ENCODE results near the gene PHLPP1.

The PHLPP1 gene

GRCh38 chr18:62982600-62983251, 267.4 kb downstream of the PHLPP1 start:
- peak; percentile 35 for DNase-seq (ENCODE audit: low spot score)

GRCh38 chr18:62984656-62985315, 269.4 kb downstream of the PHLPP1 start:
- no peak for DNase-seq (ENCODE audit: low spot score)

GRCh38 chr18:62986490-62986889, 271.1 kb downstream of the PHLPP1 start:
- DNase-seq (ENCODE audit: low spot score), result no peak

GRCh38 chr18:62987055-62987830, 271.9 kb downstream of the PHLPP1 start:
- no peak for DNase-seq (ENCODE audit: low spot score)

DNA sequence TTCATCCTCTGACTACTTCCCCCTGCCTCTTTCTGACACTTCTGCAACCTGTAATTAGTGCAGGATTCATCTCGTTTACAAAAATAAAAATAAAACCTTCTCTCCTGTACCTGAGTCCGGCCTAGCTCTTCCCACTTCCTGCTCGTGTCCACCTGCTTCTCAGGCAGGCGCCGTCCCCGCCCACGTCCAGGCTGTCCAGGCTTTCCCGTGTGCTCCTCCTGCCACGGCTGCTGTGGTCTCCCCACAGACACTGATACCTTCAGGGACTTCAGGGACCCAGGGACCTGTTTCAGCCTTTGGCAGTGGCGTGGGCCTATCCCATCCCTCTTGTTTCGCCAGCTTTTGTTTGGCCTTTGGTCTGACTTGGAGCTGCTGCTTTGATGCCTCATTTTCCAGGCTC, 272.5 kb downstream of the PHLPP1 start:
- no peak for DNase-seq (ENCODE audit: low spot score)

- DNase-seq (ENCODE audit: low spot score), result no peak
Measured at GRCh38 chr18:62988471-62988870, 273.1 kb downstream of the PHLPP1 start.

DNA sequence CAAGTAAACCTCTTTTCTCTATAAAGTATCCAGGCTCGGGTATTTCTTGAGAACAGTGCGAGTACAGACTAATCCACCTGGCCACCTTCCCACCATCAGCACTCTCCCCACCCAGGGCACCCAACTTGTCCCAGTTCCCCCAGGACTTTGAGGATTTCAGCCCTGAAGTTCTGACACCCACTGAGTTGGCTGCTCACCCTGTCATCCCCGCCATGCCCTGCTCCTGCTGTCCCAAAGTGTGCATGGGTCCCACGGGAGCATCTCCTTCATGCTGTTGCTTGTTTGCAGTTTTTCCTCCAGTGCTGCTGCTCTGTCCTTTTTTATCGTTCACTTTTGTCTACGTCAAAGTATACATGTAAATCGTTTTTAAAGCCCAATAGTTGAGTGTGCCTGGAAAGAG, 273.9 kb downstream of the PHLPP1 start:
- DNase-seq (ENCODE audit: low spot score), result no peak

DNA sequence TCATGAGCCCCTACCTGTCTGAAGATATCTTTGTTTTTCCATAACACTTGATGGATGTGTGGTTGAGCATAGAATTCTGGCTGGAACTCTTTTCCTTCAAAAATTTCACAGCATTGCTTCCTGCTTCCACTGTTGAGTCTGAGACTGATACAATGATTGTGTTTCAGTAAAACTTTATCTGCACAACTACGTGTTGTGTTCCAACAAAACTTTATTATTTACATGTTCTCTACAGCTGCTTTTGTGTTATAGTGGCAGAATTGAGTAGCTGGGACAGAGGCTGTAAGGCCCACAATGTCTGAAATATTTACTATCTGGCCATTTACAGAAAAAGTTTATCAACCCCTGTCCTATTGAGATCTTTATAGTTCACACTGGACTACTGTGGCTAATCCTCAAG, 275.3 kb downstream of the PHLPP1 start:
- no peak for DNase-seq (ENCODE audit: low spot score)

- DNase-seq (ENCODE audit: low spot score), result no peak
Measured at GRCh38 chr18:62991389-62991788, 276.0 kb downstream of the PHLPP1 start.

GRCh38 chr18:62991959-62992358, 276.6 kb downstream of the PHLPP1 start:
- no peak for DNase-seq (ENCODE audit: low spot score)

DNA sequence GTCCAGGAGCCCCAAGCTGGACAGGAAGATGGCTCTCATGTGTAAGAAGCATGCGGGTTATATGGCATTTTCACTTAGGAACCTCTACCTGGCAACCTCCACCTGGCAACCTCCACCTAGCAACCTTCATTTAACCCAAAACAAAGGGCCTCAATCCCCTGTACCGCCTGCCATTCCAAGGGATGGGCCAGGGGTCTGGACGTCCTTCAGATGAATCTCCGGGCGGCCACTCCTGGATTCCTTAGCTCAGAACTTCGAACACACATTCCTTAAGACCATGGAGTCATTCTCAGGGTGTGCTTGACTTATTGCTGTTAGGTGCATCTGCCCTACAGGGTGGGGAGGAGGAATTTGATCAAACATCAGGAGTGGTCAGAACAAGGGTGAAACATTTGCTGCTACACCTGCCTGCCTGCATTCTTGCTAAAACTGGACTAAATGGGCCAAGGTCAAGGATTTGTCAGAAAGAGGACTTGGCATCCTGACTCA, 277.6 kb downstream of the PHLPP1 start:
- no peak for DNase-seq (ENCODE audit: low spot score)

- DNase-seq (ENCODE audit: low spot score), result no peak
Measured at GRCh38 chr18:62996566-62996965, 281.2 kb downstream of the PHLPP1 start.

DNA sequence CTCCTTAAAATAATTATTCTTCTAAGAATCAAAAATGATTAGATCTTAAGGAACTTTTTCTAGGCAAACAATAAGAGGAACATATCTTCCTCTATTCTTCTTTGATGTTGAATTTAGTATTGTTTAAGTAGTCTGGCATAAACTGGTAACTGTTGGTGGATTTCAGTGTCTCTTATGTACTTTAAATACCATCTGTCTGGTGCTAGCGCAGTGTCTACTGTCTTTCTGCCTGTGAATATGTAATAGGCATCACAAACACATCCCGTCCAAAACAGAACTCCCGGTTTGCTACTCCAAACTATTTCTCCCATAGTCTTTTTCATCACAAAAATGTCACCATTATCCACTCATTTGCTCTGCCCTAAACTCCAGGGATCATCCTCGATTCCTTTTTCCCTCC, 281.7 kb downstream of the PHLPP1 start:
- no peak for DNase-seq (ENCODE audit: low spot score)

DNA sequence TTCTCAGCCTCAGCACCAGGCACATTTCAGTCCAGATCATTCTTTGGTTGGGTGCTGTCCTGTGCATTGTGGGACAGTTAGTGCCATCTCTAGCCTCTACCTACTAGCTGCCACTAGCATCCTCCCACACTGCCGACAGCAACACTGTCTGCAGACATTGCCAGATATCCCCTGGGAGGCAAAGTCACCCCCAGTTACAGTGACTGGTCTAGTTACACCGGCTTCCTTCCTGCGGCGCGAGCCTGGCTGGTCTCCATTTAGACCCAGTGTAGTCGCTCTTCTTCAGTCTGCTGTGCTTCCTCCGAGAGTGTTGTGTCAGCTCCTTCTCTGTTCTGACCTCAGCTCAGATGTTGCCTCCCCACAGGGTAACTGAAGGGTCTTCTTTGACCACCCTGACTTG, 283.1 kb downstream of the PHLPP1 start:
- DNase-seq (ENCODE audit: low spot score), result no peak

DNA sequence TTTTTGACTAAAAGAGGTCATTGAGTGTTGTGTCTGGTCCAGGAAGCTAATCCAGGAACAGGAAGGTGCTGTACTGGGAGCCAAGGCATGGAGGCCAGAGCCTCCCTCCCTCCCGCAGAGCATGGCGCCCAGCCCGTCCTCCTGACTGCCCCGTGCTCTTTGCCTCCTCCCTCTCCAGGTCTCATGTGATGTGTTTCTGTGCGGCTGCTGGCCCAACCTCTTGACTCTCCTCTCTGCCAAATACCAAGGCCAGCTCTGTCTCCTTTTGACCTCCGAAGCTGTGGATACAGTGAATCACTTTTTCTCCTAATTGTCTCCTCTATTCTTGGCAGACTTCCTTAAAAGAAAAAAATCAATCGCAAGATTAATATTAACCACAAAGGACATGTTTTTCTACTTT, 284.1 kb downstream of the PHLPP1 start:
- peak; percentile 95 for DNase-seq (ENCODE audit: low spot score)

DNA sequence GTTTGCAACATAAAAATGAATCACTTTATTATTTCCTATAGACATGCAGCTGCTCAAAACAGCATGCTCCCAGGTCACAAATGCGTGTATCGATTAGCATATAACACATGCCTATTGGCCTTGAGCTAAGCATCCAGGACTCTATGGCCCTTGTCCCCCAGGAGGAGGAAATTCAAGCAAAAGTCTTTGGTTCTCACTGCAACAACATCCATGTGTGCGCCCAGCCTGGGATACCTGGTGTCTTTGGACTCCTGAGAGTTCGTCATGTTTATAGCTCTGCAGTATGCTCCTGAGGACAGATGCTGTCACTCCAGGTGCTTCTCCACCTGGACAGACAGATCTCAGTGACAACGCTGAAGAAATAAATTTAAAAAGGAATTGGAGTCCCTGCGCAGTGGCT, 284.6 kb downstream of the PHLPP1 start:
- no peak for DNase-seq (ENCODE audit: low spot score)

DNA sequence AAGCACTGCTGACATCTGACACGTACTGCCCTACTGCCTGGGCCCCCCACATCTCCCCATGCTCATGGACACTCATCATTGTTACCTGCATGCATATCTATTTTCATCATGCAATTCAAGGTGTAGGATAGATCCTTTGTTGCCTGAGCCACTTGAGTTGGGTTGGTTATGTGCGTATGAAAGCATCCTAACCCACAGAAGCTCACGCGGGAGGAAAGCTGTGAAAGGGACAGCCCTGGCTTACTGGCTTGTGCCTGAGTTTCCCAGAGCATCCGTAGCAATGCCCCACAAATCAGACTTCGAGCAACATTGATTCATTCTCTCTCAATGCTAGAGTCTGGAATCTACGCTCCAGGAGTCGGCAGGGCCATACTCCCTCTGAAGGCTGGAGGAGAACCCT, 285.5 kb downstream of the PHLPP1 start:
- DNase-seq (ENCODE audit: low spot score), result no peak

DNA sequence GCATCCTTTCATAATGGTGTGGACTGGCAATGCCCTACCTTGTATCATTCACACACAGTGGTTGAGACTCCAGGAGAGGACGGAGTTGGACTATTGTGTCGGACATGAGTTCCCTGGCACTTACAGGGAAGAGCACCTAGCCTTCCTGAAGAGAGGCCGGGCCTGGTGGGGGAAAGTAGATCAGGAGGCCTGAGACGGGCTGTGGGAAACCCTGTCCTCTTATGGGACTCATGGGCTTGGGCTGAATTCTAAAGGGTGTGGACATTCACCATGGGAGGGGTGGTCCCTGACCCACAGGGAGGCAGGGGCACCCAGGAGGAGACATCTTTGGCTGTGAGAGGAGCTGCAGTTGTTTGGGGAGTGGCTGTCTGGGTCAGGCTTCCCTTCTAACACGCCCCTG, 286.5 kb downstream of the PHLPP1 start:
- no peak for DNase-seq (ENCODE audit: low spot score)

GRCh38 chr18:63002305-63002704, 287.0 kb downstream of the PHLPP1 start:
- DNase-seq (ENCODE audit: low spot score), result no peak

- no peak for DNase-seq (ENCODE audit: low spot score)
Measured at GRCh38 chr18:63002803-63003445, 287.6 kb downstream of the PHLPP1 start.

DNA sequence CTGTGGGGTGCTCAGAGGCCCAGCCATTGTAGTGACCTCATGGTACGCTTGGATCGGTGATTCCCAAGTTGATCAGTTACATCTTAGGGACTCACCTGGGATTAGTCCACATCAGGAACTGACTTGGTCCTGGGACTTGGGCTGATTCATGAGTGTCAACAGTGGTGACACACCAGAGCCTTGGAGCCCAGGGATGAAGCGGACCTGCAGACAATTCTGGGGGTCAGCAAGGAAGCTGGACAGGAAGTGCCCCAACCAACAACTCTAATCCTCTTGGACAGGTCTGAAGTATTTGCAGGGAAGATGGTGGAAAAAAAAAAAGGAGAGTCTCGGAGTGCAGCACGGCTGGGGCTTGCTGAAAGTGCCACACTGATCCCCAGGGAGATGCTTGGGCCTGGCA, 288.6 kb downstream of the PHLPP1 start:
- no peak for DNase-seq (ENCODE audit: low spot score)

- DNase-seq (ENCODE audit: low spot score), result no peak
Measured at GRCh38 chr18:63004466-63005089, 289.2 kb downstream of the PHLPP1 start.
